H9 (cell line): ENCODE measurements around the gene SPTBN1. TPM values are rescaled to one million over a fixed set of nuclear protein-coding genes. Genes with fewer than 3 reads are reported as not detected.

ENCODE experiments used
- DNase-seq: peaks from one replicate; pipeline ENCODE4 v3.0.0-alpha.2; 2017
- H2AFZ ChIP-seq: one replicate; pipeline ENCODE4 v1.6.1; 2013; ENCODE audit warnings: mild to moderate bottlenecking, low read length, control low read depth, moderate library complexity
- H2AK5ac ChIP-seq: 2 replicates; pipeline ENCODE4 v1.6.1; 2013; ENCODE audit warnings: low read length, control low read depth, mixed read lengths; ENCODE audit not compliant: insufficient read length
- H2BK120ac ChIP-seq: one replicate; pipeline ENCODE4 v1.6.1; 2013; ENCODE audit warnings: low read depth, mild to moderate bottlenecking, low read length, control low read depth, inconsistent platforms; ENCODE audit not compliant: poor library complexity, severe bottlenecking
- H2BK12ac ChIP-seq: 2 replicates; pipeline ENCODE4 v1.6.1; 2013; ENCODE audit warnings: low read length, control low read depth, mixed read lengths, low read depth; ENCODE audit not compliant: insufficient read length
- H2BK15ac ChIP-seq: 2 replicates; pipeline ENCODE4 v1.6.1; 2013; ENCODE audit warnings: low read depth, low read length, control low read depth
- H2BK20ac ChIP-seq: one replicate; pipeline ENCODE4 v1.6.1; 2013; ENCODE audit warnings: low read depth, mild to moderate bottlenecking, low read length, control low read depth, inconsistent platforms; ENCODE audit not compliant: poor library complexity, severe bottlenecking
- H2BK5ac ChIP-seq: 2 replicates; pipeline ENCODE4 v1.6.1; 2013; ENCODE audit warnings: low read length, control low read depth, mixed read lengths; ENCODE audit not compliant: insufficient read length
- H3K14ac ChIP-seq: 2 replicates; pipeline ENCODE4 v1.6.1; 2013; ENCODE audit warnings: low read length, control low read depth; ENCODE audit not compliant: insufficient read depth
- H3K18ac ChIP-seq: 2 replicates; pipeline ENCODE4 v1.6.1; 2013; ENCODE audit warnings: low read depth, mild to moderate bottlenecking, mixed read lengths, low read length, control low read depth; ENCODE audit not compliant: insufficient read length
- H3K23ac ChIP-seq: 2 replicates; pipeline ENCODE4 v1.6.1; 2013; ENCODE audit warnings: low read length, control low read depth, mixed read lengths, low read depth; ENCODE audit not compliant: insufficient read length
- H3K23me2 ChIP-seq: 2 replicates; pipeline ENCODE4 v1.6.1; 2013; ENCODE audit warnings: low read depth, mild to moderate bottlenecking, mixed read lengths, low read length, control low read depth; ENCODE audit not compliant: insufficient read length, poor library complexity, severe bottlenecking
- H3K27ac ChIP-seq: 2 replicates; pipeline ENCODE4 v1.5.1; 2013; ENCODE audit warnings: low read length, control low read depth, mixed read lengths, low read depth; ENCODE audit not compliant: insufficient read length
- H3K27me3 ChIP-seq: 2 replicates; pipeline ENCODE4 v1.6.1; 2013; ENCODE audit warnings: low read length, control low read depth, inconsistent platforms; ENCODE audit not compliant: insufficient read depth
- H3K4ac ChIP-seq: 2 replicates; pipeline ENCODE4 v1.6.1; 2013; ENCODE audit warnings: low read depth, mild to moderate bottlenecking, control low read depth, inconsistent platforms, low read length, moderate library complexity
- H3K4me1 ChIP-seq: 2 replicates; pipeline ENCODE4 v1.6.1; 2013; ENCODE audit warnings: low read length, control low read depth, inconsistent platforms; ENCODE audit not compliant: insufficient read depth
- H3K4me2 ChIP-seq: 2 replicates; pipeline ENCODE4 v1.6.1; 2013; ENCODE audit warnings: low read length, control low read depth, mixed read lengths; ENCODE audit not compliant: insufficient read length, insufficient read depth
- H3K56ac ChIP-seq: 2 replicates; pipeline ENCODE4 v1.6.1; 2013; ENCODE audit warnings: low read depth, mild to moderate bottlenecking, mixed read lengths, low read length, control low read depth; ENCODE audit not compliant: insufficient read length
- H3K79me1 ChIP-seq: 2 replicates; pipeline ENCODE4 v1.6.1; 2013; ENCODE audit warnings: low read depth, mild to moderate bottlenecking, moderate library complexity, low read length, control low read depth, inconsistent platforms; ENCODE audit not compliant: insufficient read depth, poor library complexity, severe bottlenecking
- H3K79me2 ChIP-seq: 2 replicates; pipeline ENCODE4 v1.6.1; 2013; ENCODE audit warnings: low read length, control low read depth, inconsistent platforms; ENCODE audit not compliant: insufficient read depth
- H3K9ac ChIP-seq: 2 replicates; pipeline ENCODE4 v1.6.1; 2013; ENCODE audit warnings: low read length, control low read depth, mixed read lengths; ENCODE audit not compliant: insufficient read length; ENCODE audit errors: extremely low read depth
- H3K9me3 ChIP-seq: one replicate; pipeline ENCODE4 v1.6.1; 2013; ENCODE audit warnings: low read depth, low read length, inconsistent platforms; ENCODE audit not compliant: control insufficient read depth
- H3T11ph ChIP-seq: one replicate; pipeline ENCODE4 v1.6.1; 2013; ENCODE audit warnings: mild to moderate bottlenecking, low read length, control low read depth, inconsistent platforms
- H4K20me1 ChIP-seq: one replicate; pipeline ENCODE4 v1.6.1; 2013; ENCODE audit not compliant: control insufficient read depth, insufficient read length, insufficient read depth
- H4K5ac ChIP-seq: 2 replicates; pipeline ENCODE4 v1.6.1; 2013; ENCODE audit warnings: low read depth, mild to moderate bottlenecking, mixed read lengths, low read length, control low read depth; ENCODE audit not compliant: insufficient read length
- H4K8ac ChIP-seq: replicated peaks from 2 replicates; pipeline ENCODE4 v1.6.1; 2013; ENCODE audit warnings: low read length, control low read depth, mixed read lengths, low read depth; ENCODE audit not compliant: insufficient read length
- H4K91ac ChIP-seq: 2 replicates; pipeline ENCODE4 v1.6.1; 2013; ENCODE audit warnings: low read depth, mild to moderate bottlenecking, moderate library complexity, mixed read lengths, low read length, control low read depth; ENCODE audit not compliant: insufficient read length
- H3K27ac Mint-ChIP-seq, 3 experiments: 2 replicates in 2 of 3; 3 replicates in 1 of 3; pipeline ENCODE4 v1.8.0; 2020 to 2021; ENCODE audit warnings: mixed read lengths in 3 of 3, mild to moderate bottlenecking in 1 of 3, moderate library complexity in 1 of 3
- H3K27me3 Mint-ChIP-seq: 2 replicates; pipeline ENCODE4 v1.8.0; 2021; ENCODE audit warnings: low read depth, mild to moderate bottlenecking, moderate library complexity, mixed read lengths
- H3K36me3 Mint-ChIP-seq, 3 experiments: 2 replicates in 2 of 3; 3 replicates in 1 of 3; pipeline ENCODE4 v1.8.0; 2020 to 2021; ENCODE audit warnings: low read depth in 3 of 3, mixed read lengths in 3 of 3; ENCODE audit not compliant: insufficient read depth in 1 of 3
- H3K4me1 Mint-ChIP-seq, 2 experiments: 2 replicates each; pipeline ENCODE4 v1.8.0; 2020; ENCODE audit warnings: mixed read lengths in 2 of 2
- H3K4me3 Mint-ChIP-seq, 2 experiments: 2 replicates in 1 of 2; 3 replicates in 1 of 2; pipeline ENCODE4 v1.8.0; 2020 to 2021; ENCODE audit warnings: mild to moderate bottlenecking in 2 of 2, mixed read lengths in 2 of 2, moderate library complexity in 1 of 2
- H3K9me3 Mint-ChIP-seq, 2 experiments: 2 replicates in 1 of 2; 3 replicates in 1 of 2; pipeline ENCODE4 v1.8.0; 2020; ENCODE audit warnings: mild to moderate bottlenecking in 2 of 2, mixed read lengths in 2 of 2, moderate library complexity in 1 of 2
- WGBS: extraction: QIAGEN DNeasy Blood & Tissue Kit; methylation state at CpG from one replicate; pipeline ENCODE4 v1.1.7; 2013; ENCODE audit warnings: missing lambda C conversion rate, low lambda C conversion rate, mixed read lengths; ENCODE audit not compliant: insufficient read length; ENCODE audit errors: extremely low coverage; 5-methylcytosine and 5-hydroxymethylcytosine counted together
- total RNA-seq: library from RNA; stranded (reverse); gene quantifications from 2 replicates; pipeline ENCODE4 v1.2.1, GENCODE V29; 2021
- TF ChIP-seq, protein P1 (sequence below): fragments of 200-600 bp; sonication (generic); conservative IDR thresholded peaks from 3 replicates; pipeline ENCODE4 v1.8.0; 2021; ENCODE audit warnings: antibody characterized with exemption, mild to moderate bottlenecking

The SPTBN1 gene
- total RNA-seq, 1 experiment from 2014 or later = 164 TPM

DNA sequence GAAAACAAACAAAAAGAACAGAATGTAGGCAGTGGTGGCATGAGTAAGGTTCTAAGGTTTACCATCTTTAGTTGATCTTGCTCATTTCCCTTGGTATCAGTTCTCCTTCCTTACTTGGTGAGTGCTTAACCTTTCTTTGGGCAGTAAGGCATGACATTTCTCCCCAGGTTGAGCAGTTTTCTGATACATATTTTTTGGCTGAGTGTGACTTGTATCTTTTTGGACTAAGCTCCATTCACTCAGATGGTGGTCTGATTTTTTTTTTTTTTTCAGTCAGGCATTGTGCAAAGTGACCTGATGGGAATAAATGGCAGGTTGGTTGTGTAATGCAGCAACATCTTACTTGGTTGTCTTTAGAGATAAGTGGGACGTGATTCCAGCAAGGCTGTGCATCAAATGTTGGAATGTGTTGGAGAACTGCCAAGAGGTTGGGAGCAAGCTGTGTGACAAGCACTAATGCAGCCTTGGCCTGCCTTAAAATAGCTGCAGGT lies 15.1 kb downstream of the SPTBN1 start:
- Histone ChIP-seq H3K79me1 (no peaks in the 10 kb centered on the region), H3K4ac (no peak overlapping the region), H3K23me2 (no peaks in the 10 kb centered on the region), H2BK5ac (no peak overlapping the region), H3K4me2 (no peak overlapping the region), H2BK20ac (no peak overlapping the region), H4K20me1 (no peaks in the 10 kb centered on the region), H2AFZ (no peak overlapping the region), H2BK120ac (no peak overlapping the region), H2AK5ac (no peak overlapping the region), H3K56ac (no peak overlapping the region), H3T11ph (no peak overlapping the region), H4K8ac (no peak overlapping the region), H3K79me2 (peaks cover 2% of the 10 kb centered on the region; the same call in 1 of the 2 replicates), H3K14ac (no peak overlapping the region), H3K27ac (no peak overlapping the region), H4K5ac (no peak overlapping the region), H2BK12ac (no peak overlapping the region), H3K18ac (no peak overlapping the region), H3K9ac (no peak overlapping the region), H3K27me3 (no peaks in the 10 kb centered on the region), H3K4me1 (peaks cover 3% of the 10 kb centered on the region; the same call in 1 of the 2 replicates), H2BK15ac (no peak overlapping the region), H3K23ac (no peak overlapping the region), H4K91ac (no peak overlapping the region), H3K9me3 (no peaks in the 10 kb centered on the region)
- no peaks in the 10 kb centered on the region for H3K36me3 Mint-ChIP-seq
- WGBS = no CpG with 5 or more reads among the region's 1 CpG
- no peak overlapping the region for H3K4me3 Mint-ChIP-seq
- peak overlapping the region in 1 of 3 experiments; percentile 16; a peak in 1 of 7 replicates for H3K27ac Mint-ChIP-seq
- no peak for DNase-seq
- peaks cover 3 to 9% of the 10 kb centered on the region in 2 experiments; a peak in 1 of 4 replicates for H3K4me1 Mint-ChIP-seq
- TF ChIP-seq, protein P1, sequence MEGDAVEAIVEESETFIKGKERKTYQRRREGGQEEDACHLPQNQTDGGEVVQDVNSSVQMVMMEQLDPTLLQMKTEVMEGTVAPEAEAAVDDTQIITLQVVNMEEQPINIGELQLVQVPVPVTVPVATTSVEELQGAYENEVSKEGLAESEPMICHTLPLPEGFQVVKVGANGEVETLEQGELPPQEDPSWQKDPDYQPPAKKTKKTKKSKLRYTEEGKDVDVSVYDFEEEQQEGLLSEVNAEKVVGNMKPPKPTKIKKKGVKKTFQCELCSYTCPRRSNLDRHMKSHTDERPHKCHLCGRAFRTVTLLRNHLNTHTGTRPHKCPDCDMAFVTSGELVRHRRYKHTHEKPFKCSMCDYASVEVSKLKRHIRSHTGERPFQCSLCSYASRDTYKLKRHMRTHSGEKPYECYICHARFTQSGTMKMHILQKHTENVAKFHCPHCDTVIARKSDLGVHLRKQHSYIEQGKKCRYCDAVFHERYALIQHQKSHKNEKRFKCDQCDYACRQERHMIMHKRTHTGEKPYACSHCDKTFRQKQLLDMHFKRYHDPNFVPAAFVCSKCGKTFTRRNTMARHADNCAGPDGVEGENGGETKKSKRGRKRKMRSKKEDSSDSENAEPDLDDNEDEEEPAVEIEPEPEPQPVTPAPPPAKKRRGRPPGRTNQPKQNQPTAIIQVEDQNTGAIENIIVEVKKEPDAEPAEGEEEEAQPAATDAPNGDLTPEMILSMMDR = no peak
- no peaks in the 10 kb centered on the region for H3K27me3 Mint-ChIP-seq
- H3K9me3 Mint-ChIP-seq = no peaks in the 10 kb centered on the region
